CD4-positive, alpha-beta T cell treated with Interleukin-12 subunit alpha and Interleukin-12 subunit beta, for 1 hour (primary cell): ENCODE measurements around the gene TAX1BP1.

Source experiments
- DNase-seq: peaks from one replicate; pipeline ENCODE4 v3.0.0-alpha.2; 2020

Gene TAX1BP1

DNA sequence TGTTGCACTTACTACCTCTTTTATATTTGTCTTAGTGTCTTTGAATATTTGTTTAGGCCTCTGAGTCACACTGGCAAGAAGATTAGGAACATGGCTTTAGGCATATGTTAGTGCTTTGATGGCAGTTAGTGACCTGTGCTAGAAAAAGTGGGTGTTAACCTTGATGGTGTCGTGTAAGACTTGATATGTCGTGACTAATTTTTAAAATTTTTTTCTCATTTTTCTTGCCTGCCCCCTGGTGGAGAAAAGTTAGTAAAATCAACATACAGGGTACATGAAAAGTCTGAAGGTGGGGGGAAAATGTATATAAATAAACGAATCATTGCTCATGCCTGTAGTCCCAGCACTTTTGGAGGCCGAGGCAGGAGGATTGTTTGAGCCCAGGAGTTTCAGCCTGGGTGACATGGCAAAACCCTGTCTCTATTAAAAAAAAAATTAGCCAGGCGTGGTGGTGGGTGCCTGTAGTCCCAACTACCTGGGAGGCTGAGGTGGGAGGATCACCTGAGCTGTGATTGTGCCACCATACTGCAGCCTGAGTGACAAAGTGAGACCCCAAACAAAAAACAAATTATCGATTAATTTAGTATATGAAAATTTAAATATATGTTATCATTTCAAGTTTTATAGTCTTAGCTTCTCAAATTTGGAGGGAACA, 44.6 kb downstream of the TAX1BP1 start:
- peak; percentile 61 for DNase-seq

- DNase-seq = no peak
Observed at GRCh38 chr7:27788437-27788836, 48.5 kb downstream of the TAX1BP1 start.

DNA sequence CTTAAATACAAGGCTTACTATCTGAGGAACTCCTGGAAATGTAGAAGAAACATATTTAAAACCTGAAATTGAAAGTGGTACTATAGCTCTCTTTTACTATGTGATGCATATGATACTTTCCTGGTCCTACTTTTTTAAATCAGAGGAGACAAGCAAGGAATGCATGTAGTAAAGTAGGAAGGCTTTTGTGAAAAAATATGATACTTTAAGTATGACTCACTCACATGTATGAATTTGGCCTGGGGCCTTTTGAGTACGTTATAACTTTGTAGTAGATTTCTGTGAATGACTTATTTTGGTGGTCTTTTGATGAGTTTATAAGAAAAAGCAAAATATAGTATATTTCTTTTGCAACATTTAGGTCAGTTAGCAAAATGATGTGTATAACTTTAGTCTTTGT, 53.8 kb downstream of the TAX1BP1 start:
- no peak for DNase-seq

DNA sequence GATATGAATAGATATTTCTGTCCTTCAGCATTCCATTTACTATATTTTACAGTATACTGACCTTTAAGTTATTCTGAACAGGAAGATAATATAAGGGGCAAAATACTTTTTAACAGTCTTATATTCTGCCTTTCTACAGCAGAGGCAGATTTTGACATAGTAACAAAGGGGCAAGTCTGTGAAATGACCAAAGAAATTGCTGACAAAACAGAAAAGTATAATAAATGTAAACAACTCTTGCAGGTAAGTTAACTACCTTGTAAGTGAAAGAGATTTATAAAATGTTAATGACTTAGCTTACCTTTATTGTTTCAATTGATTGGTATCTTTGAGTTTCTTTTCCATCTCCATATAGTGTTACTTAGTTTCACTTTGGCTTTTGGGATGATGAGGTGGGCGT, 56.0 kb downstream of the TAX1BP1 start:
- DNase-seq = no peak

DNA sequence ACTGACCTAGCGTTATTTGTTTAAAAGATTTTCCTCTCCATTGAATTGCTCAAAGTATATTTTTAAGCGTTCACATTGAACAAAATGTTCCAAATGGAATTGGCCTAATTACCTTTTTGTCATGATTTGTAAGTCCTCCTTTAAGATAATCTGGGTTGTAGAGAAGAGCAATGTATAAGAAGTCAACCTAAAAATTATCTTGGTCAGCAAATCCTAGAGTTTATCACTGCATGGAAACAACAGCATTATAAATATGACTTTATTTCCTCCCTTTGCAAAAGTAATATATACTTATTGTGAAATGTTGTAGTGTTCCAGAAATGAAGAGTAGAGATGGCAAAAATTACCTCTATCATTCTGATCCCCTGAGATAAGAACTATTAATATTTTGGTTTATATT, 59.2 kb downstream of the TAX1BP1 start:
- DNase-seq = no peak

DNA sequence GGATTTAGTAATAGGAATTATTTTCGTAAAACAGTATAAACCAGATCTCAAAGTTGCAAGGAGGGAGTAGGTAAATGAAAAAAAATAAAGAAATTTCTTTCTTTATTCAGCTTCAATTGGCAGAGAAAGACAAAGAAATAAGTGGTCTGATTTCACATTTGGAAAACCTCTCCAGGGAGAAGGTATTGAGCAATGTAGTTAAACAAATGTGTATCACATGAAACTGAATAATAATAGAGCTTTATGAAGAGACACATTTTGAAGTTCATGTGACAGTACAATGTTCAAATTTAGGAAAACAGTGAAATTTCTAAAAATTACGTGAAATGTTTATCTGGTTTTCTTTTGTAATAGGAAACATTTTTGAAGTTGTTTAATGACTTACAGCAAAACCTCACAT, 63.0 kb downstream of the TAX1BP1 start:
- DNase-seq = no peak

DNA sequence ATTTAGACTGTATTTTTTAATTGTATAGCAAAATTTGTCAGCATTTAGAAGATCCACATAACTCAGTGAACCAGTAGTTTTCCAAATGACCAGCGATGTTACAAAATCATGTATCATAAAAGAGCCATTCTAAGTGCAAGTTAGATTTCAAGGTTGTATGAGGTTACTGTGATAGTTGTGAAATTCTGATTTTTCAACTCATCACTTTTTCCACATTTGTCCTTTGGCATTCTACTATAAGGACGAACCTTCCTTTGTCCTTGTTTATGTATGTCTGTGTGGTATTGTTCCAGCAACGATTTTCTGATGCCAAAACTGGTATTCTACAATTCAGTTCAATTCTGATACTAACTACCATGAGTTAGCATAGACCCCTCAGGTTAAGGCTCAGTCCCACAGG, 64.2 kb downstream of the TAX1BP1 start:
- DNase-seq = no peak

- DNase-seq = no peak
Observed at GRCh38 chr7:27808626-27809025, 68.7 kb downstream of the TAX1BP1 start.

GRCh38 chr7:27810186-27810585, 70.2 kb downstream of the TAX1BP1 start:
- DNase-seq = no peak

- DNase-seq = no peak
Observed at GRCh38 chr7:27812706-27813105, 72.7 kb downstream of the TAX1BP1 start.

DNA sequence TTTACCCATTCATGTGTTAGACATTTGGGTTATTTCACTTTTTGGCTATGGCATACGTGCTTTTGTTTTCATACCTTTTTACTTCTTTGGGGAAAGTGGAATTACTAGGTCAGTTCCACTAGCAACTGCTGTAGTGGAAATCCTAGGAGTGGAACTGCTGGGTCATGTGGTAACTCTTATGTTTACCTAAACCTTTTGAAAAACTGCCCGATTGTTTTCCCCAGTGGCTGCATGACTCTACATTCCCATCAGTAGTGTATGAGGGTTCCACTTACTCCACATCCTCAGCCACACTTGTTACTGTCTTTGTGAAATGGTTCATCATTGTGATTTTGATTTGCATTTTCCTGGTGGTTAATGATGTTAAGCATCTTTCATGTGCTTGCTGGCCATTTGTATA, 82.3 kb downstream of the TAX1BP1 start:
- no peak for DNase-seq

DNA sequence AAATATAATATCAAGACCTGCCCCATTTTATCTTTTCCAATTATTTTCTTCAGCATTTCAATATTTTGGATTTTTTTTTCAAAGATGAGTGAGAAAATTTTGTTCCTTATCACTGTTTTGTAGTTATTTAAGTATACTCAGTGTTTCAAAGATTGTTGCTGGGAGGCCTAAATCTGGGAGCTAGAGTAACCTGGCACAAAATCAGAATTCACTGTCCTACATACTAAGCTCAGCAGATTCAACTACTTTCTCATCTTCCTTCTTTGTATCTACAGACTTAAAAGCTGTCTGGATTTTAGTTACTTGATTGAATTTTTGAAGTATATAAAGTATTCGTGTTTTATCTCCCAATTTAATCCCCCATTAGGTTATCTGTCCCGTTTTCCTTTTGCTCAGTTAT, 85.9 kb downstream of the TAX1BP1 start:
- DNase-seq = no peak

GRCh38 chr7:27826357-27826756, 86.4 kb downstream of the TAX1BP1 start:
- DNase-seq = no peak

DNA sequence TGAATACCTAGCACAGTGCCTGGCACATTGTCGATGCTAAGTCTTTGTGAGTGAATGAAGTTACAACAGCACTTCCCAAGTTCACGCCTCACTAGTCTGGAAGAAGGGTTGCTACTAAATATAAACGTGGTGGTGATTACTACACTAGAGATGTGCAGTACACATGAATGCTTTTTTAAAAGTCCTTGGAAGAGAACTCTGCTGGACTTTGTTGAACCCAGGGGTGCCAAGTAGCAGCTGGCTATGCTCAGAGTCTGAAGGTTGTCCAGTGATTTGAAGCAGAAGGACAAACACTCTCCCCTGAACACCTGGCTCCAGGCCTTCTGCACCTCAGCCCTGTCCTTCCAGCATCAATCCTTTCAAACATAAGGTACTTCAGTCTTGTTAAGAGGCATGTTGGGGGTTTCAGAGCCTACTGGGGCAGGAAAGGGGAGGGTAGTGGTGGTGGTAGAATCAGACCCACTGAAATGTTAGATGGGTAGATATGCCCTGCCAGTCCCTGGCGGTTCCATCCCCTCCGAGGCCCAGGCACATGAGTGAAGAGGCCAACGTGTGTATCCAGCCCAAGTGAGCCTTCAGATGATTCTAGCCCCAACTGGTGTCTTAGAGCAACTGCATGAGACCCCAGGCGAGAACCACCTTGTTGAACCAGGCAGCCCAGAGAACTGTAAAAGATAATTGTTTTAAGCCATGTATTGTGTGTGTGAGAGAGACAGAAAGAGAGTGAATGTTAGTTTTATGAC, 94.4 kb downstream of the TAX1BP1 start:
- DNase-seq = no peak

DNA sequence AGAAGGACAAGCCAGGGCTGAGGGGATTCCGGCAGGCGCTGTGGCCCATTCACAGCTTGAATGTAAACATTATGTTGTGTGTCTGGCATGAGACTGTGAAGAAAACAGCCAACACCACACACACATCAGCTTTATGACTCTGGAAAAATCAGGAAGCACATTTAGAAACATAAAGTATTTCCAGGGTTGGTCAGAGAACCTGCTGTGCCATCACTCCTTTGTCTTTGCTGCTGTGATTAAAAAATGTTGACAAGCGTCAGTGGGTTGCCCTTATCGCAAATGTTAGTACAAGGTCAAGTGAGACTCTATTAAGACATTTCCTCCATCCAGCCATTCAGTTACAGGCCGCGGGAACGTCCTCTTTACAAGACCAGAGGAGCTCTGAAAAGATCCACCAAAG, 95.4 kb downstream of the TAX1BP1 start:
- no peak for DNase-seq

GRCh38 chr7:27836536-27836935, 96.6 kb downstream of the TAX1BP1 start:
- DNase-seq = no peak

DNA sequence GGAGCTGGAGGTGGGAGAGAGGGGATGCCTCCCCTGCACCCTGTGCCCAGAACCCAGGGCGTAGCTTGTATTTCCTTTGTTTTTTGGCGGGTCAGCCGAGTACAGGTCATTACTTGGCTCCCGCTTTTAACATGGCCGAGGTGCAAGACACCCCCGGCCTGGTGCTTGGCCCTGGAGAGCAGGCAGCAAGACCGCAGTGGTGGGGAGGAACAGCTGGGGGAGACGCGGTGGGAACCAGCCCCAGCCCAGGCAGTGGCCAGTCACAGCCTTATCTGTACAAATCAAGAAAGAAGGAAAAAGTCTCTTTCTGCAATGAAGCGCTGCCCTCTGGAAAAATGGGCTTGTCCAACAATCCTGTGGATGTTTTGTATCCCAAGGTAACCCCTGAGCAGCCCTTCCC, 99.1 kb downstream of the TAX1BP1 start:
- no peak for DNase-seq

GRCh38 chr7:27840313-27840712, 100.4 kb downstream of the TAX1BP1 start:
- peak; percentile 33 for DNase-seq

DNA sequence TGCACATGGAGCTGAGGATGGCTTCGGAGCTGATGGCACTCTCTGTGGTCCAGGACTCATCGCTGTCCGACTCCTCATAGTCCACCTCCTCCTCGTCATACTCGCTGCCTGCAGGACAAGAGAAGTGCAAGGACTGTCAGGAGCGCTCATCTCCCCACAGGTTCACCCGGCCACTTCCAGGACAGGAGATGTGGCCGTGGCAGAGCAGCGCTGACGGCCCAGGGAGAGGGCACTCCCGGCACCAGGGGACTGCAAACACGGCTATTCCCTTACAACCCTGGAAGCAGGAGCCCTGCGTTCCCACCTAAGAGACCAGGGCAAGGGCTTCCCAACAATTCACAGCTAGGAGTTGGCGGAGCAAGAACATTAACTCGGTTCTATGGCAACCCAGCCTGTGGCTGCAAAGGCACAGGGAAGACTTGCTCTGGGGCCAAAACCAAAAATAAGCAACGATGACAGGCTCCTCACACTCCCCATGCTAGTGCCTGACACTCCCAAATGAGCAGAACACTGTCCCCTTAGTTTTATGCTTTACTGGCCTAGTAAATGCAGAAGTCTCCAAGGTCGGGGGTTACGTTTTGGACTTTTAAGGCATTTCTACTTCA, 100.9 kb downstream of the TAX1BP1 start:
- DNase-seq = no peak

- DNase-seq = no peak
Observed at GRCh38 chr7:27842094-27842692, 102.2 kb downstream of the TAX1BP1 start.

- no peak for DNase-seq
Observed at GRCh38 chr7:27842851-27843250, 102.9 kb downstream of the TAX1BP1 start.

GRCh38 chr7:27843584-27844305, 103.8 kb downstream of the TAX1BP1 start:
- no peak for DNase-seq

DNA sequence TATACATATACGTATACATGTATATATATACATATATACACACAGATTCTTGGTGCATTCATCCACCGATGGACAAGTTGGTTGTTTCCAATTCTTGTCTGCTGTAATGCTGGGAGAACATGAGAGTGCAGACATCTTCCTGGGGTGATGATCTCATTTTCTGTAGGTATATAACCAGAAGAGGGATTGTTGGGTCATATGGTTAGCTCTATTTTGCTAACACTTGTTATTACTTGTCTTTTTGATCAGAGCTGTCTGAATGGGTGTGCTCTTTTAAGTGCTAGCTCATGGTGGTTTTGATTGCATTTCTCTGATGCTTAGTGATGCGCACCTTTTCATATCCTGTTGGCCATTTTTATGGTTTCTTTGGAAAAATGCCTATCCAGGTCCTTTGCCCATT, 106.4 kb downstream of the TAX1BP1 start:
- DNase-seq = no peak
